Panc1 (cell line): ENCODE measurements around the gene POU2AF3. TPM values are rescaled to one million over a fixed set of nuclear protein-coding genes. Genes with fewer than 3 reads are reported as not detected.

ENCODE experiments used
- ATAC-seq: fragments of 200-7000 bp; cut with Tn5 transposase; 2 replicates; pipeline ENCODE4 v1.9.1; 2020; ENCODE audit warnings: mild to moderate bottlenecking, moderate library complexity
- BruUV-seq: library from RNA; stranded (reverse); fragments of 400-500 nt; replicated peaks from 2 replicates; lab custom pipeline; 2021; lab: Mats Ljungman, UMichigan
- CTCF ChIA-PET: fragments of 300-600 bp; sonication (Branson Sonifier 250); formaldehyde crosslinking; loops from one replicate; lab custom pipeline; 2022; ENCODE audit warnings: antibody characterized with exemption; lab: Charles Lee
- POLR2A ChIA-PET: fragments of 300-600 bp; sonication (Branson Sonifier 250); formaldehyde crosslinking; loops from one replicate; lab custom pipeline; 2022; ENCODE audit warnings: antibody characterized with exemption; lab: Charles Lee
- DNase-seq: peaks from one replicate; pipeline ENCODE4 v3.0.0-alpha.2; 2010; ENCODE audit warnings: low read depth, low spot score
- H3K27ac ChIP-seq: 2 replicates; pipeline ENCODE4 v1.5.1; 2011; ENCODE audit warnings: mild to moderate bottlenecking, low read length, inconsistent platforms
- H3K27me3 ChIP-seq: fragments of 200-500 bp; sonication (Bioruptor generic); 2 replicates; pipeline ENCODE4 v1.6.0; 2014; ENCODE audit warnings: low read length, inconsistent platforms; ENCODE audit not compliant: control insufficient read depth, insufficient read depth
- H3K36me3 ChIP-seq: fragments of 200-500 bp; sonication (Bioruptor generic); 2 replicates; pipeline ENCODE4 v1.5.1; 2014; ENCODE audit warnings: inconsistent platforms, mild to moderate bottlenecking, low read length, moderate library complexity; ENCODE audit not compliant: control insufficient read depth, insufficient read depth
- H3K4me1 ChIP-seq: 2 replicates; pipeline ENCODE4 v1.5.1; 2011; ENCODE audit warnings: inconsistent platforms, mild to moderate bottlenecking, low read length, moderate library complexity; ENCODE audit not compliant: control insufficient read depth, insufficient read depth
- H3K4me3 ChIP-seq, 2 experiments: 2 replicates each; pipeline ENCODE4 v1.5.1; 2011 to 2012; ENCODE audit warnings: low read depth in 2 of 2, low read length in 2 of 2, mild to moderate bottlenecking in 2 of 2, inconsistent platforms in 1 of 2, moderate library complexity in 1 of 2
- H3K9me3 ChIP-seq: fragments of 200-500 bp; sonication (Bioruptor generic); 2 replicates; pipeline ENCODE4 v1.5.1; 2014; ENCODE audit warnings: low read depth, mild to moderate bottlenecking, inconsistent platforms, low read length, moderate library complexity; ENCODE audit not compliant: control insufficient read depth, insufficient read depth
- CTCF ChIP-seq: fragments of 450-650 bp; IDR thresholded peaks from 2 replicates; pipeline ENCODE4 v1.5.1; 2017; ENCODE audit warnings: mild to moderate bottlenecking
- POLR2AphosphoS5 ChIP-seq: IDR thresholded peaks from 2 replicates; pipeline ENCODE4 v1.6.1; 2012; ENCODE audit warnings: mild to moderate bottlenecking, low read depth, low read length, moderate library complexity
- SIN3A ChIP-seq: IDR thresholded peaks from 2 replicates; pipeline ENCODE4 v1.6.1; 2012; ENCODE audit warnings: low read depth, mild to moderate bottlenecking, low read length, moderate library complexity, borderline replicate concordance; ENCODE audit not compliant: insufficient read depth
- TCF7L2 ChIP-seq: IDR thresholded peaks from 2 replicates; pipeline ENCODE4 v1.6.1; 2011; ENCODE audit warnings: mild to moderate bottlenecking, low read depth, low read length, inconsistent platforms
- in situ Hi-C: cut with HindIII; loops from 2 replicates; pipeline ENCODE4 v1.10.0; 2016; ENCODE audit warnings: low sequenced_read_pairs, low pct_unique_long_range_greater_than_20kb
- intact Hi-C: fragments of 100-400 bp; cut with micrococcal nuclease; formaldehyde crosslinking; loops from one replicate; pipeline ENCODE4 v1.10.0; 2022; ENCODE audit not compliant: unreplicated experiment
- total RNA-seq: library from RNA; stranded (reverse); gene quantifications from one replicate; pipeline ENCODE4 v1.2.1, GENCODE V29; 2021; ENCODE audit not compliant: unreplicated experiment
- TF ChIP-seq, protein P1 (sequence below), 2 experiments: IDR thresholded peaks; 2 replicates each; pipeline ENCODE4 v1.6.1; 2011 to 2012; ENCODE audit warnings: low read depth in 2 of 2, control low read depth in 1 of 2, low read length in 1 of 2, mild to moderate bottlenecking in 1 of 2, moderate library complexity in 1 of 2; ENCODE audit not compliant: insufficient read depth in 1 of 2

POU2AF3 gene
- total RNA-seq, 1 experiment from 2014 or later: 0.64 TPM

- H3K9me3 ChIP-seq: no peaks in the 10 kb centered on the region
- CTCF ChIA-PET: no interaction called here
- intact Hi-C loops (no loop called here), in situ Hi-C loops (no loop called here)
- 0 out of 2 replicates have a peak, but pooled peaks cover 3% of the 10 kb centered on the region for H3K27me3 ChIP-seq
- POLR2A ChIA-PET: interaction anchor here (0.7 kb wide), 1 partner anchor 1234 kb away, joined by 11 read pairs; no protein-coding TSS in a partner anchor
- no peak overlapping the region for H3K4me3 ChIP-seq
- H3K4me1 ChIP-seq: no peaks in the 10 kb centered on the region
- H3K27ac ChIP-seq: no peak overlapping the region
- no peaks in the 10 kb centered on the region for H3K36me3 ChIP-seq
- TF ChIP-seq POLR2AphosphoS5 (no peak), SIN3A (no peak), TCF7L2 (no peak), CTCF (no peak)
- TF ChIP-seq, protein P1, sequence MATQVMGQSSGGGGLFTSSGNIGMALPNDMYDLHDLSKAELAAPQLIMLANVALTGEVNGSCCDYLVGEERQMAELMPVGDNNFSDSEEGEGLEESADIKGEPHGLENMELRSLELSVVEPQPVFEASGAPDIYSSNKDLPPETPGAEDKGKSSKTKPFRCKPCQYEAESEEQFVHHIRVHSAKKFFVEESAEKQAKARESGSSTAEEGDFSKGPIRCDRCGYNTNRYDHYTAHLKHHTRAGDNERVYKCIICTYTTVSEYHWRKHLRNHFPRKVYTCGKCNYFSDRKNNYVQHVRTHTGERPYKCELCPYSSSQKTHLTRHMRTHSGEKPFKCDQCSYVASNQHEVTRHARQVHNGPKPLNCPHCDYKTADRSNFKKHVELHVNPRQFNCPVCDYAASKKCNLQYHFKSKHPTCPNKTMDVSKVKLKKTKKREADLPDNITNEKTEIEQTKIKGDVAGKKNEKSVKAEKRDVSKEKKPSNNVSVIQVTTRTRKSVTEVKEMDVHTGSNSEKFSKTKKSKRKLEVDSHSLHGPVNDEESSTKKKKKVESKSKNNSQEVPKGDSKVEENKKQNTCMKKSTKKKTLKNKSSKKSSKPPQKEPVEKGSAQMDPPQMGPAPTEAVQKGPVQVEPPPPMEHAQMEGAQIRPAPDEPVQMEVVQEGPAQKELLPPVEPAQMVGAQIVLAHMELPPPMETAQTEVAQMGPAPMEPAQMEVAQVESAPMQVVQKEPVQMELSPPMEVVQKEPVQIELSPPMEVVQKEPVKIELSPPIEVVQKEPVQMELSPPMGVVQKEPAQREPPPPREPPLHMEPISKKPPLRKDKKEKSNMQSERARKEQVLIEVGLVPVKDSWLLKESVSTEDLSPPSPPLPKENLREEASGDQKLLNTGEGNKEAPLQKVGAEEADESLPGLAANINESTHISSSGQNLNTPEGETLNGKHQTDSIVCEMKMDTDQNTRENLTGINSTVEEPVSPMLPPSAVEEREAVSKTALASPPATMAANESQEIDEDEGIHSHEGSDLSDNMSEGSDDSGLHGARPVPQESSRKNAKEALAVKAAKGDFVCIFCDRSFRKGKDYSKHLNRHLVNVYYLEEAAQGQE (IDR thresholded peaks at IDR 0.05; ENCODE audit: insufficient read depth in 1 of 2, low read depth in 2 of 2, low read length in 1 of 2): no peak
- DNase-seq (no peak), ATAC-seq (no peak)
- no TSS peak for BruUV-seq
Observed at GRCh38 chr11:111352935-111353710, 54.8 kb downstream of the POU2AF3 start.

GRCh38 chr11:111353776-111354600 is 55.6 kb downstream of the POU2AF3 start:
- ChIA-PET POLR2A (no interaction called here), CTCF (no interaction called here)
- H3K36me3 ChIP-seq: no peaks in the 10 kb centered on the region
- BruUV-seq: no TSS peak
- DNase-seq (no peak), ATAC-seq (no peak)
- H3K4me3 ChIP-seq: no peak overlapping the region
- TF ChIP-seq TCF7L2: no peak
- no peak for TF ChIP-seq POLR2AphosphoS5
- TF ChIP-seq, protein P1 (IDR thresholded peaks at IDR 0.05; ENCODE audit: insufficient read depth in 1 of 2, low read depth in 2 of 2, low read length in 1 of 2): no peak
- TF ChIP-seq SIN3A: no peak
- no peak for TF ChIP-seq CTCF
- intact Hi-C loops: no loop called here
- in situ Hi-C loops: no loop called here
- 0 out of 2 replicates have a peak, but pooled peaks cover 3% of the 10 kb centered on the region for H3K27me3 ChIP-seq
- no peak overlapping the region for H3K27ac ChIP-seq
- no peaks in the 10 kb centered on the region for H3K4me1 ChIP-seq
- H3K9me3 ChIP-seq: no peaks in the 10 kb centered on the region
